Hematopoietic multipotent progenitor cell (in vitro differentiated cells): ENCODE data around the gene ZNF518B. TPM values are rescaled to one million over a fixed set of nuclear protein-coding genes. Genes with fewer than 3 reads are reported as not detected.

Experiments used
- total RNA-seq: library from RNA; depleted of rRNA; stranded (reverse); fragments of >200 nt; gene quantifications from one replicate; pipeline ENCODE4 v1.2.3, GENCODE V29; 2012

Gene ZNF518B
- total RNA-seq, 1 donor = 21.8 TPM

Other genes with a start within 250 kb of the ZNF518B start
- 0.27 TPM for gene CLNK, start 227.3 kb upstream of the ZNF518B start, total RNA-seq